HepG2 (cell line): ENCODE results near the gene PRR9. TPM values are rescaled to one million over a fixed set of nuclear protein-coding genes. Genes with fewer than 3 reads are reported as not detected.

Source experiments
- ARNTL ChIP-seq: sonication (generic); formaldehyde crosslinking; IDR thresholded peaks from 2 replicates; pipeline ENCODE4 v1.4.0; 2020; ENCODE audit warnings: mild to moderate bottlenecking, missing genetic modification reagents
- BHLHE40 ChIP-seq: IDR thresholded peaks from 2 replicates; pipeline ENCODE4 v1.6.1; 2011; ENCODE audit warnings: low read length, improper control_type of control experiment
- PBX2 ChIP-seq: IDR thresholded peaks from 2 replicates; pipeline ENCODE4 v1.6.1; 2016; ENCODE audit warnings: control low read depth
- XBP1 ChIP-seq: sonication (generic); formaldehyde crosslinking; IDR thresholded peaks from 2 replicates; pipeline ENCODE4 v1.5.0; 2020; ENCODE audit warnings: missing genetic modification reagents
- ZBTB25 ChIP-seq: IDR thresholded peaks from 2 replicates; pipeline ENCODE4 v1.6.1; 2018; ENCODE audit warnings: missing genetic modification reagents
- ZBTB37 ChIP-seq: sonication (generic); formaldehyde crosslinking; IDR thresholded peaks from 2 replicates; pipeline ENCODE4 v1.4.0; 2020; ENCODE audit warnings: mild to moderate bottlenecking, missing genetic modification reagents
- ZNF333 ChIP-seq: sonication (generic); formaldehyde crosslinking; IDR thresholded peaks from 2 replicates; pipeline ENCODE4 v1.4.0; 2020; ENCODE audit warnings: mild to moderate bottlenecking, missing genetic modification reagents, borderline replicate concordance
- ZNF552 ChIP-seq: sonication (generic); formaldehyde crosslinking; IDR thresholded peaks from 2 replicates; pipeline ENCODE4 v1.9.0; 2022; ENCODE audit warnings: missing genetic modification reagents, mild to moderate bottlenecking, borderline replicate concordance
- ZNF674 ChIP-seq: sonication (generic); formaldehyde crosslinking; IDR thresholded peaks from 2 replicates; pipeline ENCODE4 v1.5.0; 2020; ENCODE audit warnings: low read depth, mild to moderate bottlenecking, missing genetic modification reagents
- polyA plus RNA-seq, 8 experiments: library from polyadenylated mRNA; depleted of rRNA in 3 of 8; stranded (reverse) in 7 of 8; unstranded in 1 of 8; fragments of >200 nt; fragmentation: Illumina TruSeq in 4 of 8; extraction: Trizol in 4 of 8; gene quantifications; 2 replicates each; pipeline versions ENCODE4 v1.2.1 to v1.2.3, GENCODE V29; 2011 to 2016; ENCODE audit warnings: low read depth in 4 of 8, missing spikeins in 1 of 8, mixed read lengths in 1 of 8; ENCODE audit not compliant: insufficient read depth in 1 of 8
- total RNA-seq, 5 experiments: library from RNA; depleted of rRNA; stranded (reverse); fragments of >200 nt; fragmentation: Illumina TruSeq; extraction: Trizol; gene quantifications; 2 replicates each; pipeline ENCODE4 v1.2.3, GENCODE V29; 2016; ENCODE audit warnings: low read depth in 1 of 5

PRR9 gene
- total and polyA plus RNA-seq, 2 of the 13 experiments (the other 11 are each of a cell fraction or from before 2014, with no cell fraction given), result not detected

- TF ChIP-seq ZBTB25 (CRISPR knock-in tag) (no peak), XBP1 (CRISPR knock-in tag) (no peak), ARNTL (CRISPR knock-in tag) (no peak), ZNF552 (CRISPR knock-in tag) (no peak), ZBTB37 (CRISPR knock-in tag) (no peak), ZNF333 (no peak), ZNF674 (CRISPR knock-in tag) (no peak), PBX2 (CRISPR knock-in tag) (no peak), BHLHE40 (no peak)
Observed at GRCh38 chr1:153217744-153218416, 496 bp downstream of the PRR9 start (continued).
